ENCODE results near the gene RBM23. TPM values are rescaled to one million over a fixed set of nuclear protein-coding genes. Genes with fewer than 3 reads are reported as not detected.

RBM23 gene
- total and polyA plus RNA-seq, 2 of the 8 experiments (the other 6 are each of a cell fraction or from before 2014, with no cell fraction given): 41.2 to 43.3 TPM

DNA sequence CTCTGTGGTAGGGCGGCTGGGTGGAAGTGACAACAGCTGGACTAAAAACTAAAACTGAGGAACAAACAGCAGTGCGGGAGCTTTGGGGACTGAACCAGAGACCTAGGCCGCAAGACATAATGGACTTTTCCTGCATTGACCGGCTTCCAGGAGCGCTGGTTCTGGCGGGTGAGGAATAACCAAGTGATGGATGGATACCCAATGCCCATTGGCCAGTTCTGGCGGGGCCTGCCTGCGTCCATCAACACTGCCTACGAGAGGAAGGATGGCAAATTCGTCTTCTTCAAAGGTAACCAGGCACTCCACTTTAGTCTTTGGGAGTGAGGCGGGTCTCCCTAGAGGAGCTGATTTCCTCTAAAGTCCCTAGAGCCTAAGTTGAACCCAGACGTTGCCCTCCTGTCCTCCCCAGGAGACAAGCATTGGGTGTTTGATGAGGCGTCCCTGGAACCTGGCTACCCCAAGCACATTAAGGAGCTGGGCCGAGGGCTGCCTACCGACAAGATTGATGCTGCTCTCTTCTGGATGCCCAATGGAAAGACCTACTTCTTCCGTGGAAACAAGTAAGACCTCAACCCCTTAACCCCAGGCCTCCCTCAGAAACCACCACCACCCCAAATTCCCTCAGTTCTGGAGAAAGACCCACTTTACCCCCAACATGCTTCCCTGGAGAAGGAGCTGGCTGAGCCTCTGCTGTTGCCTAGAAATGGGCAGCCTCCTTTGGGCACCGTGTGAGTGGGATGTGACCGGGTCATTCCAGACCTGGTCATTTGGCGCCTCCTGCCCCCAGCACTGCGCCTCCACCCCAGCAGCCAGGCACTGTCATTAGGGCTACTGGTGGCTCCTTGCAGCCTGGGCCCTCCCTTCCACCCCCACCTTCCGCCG, 74.5 kb downstream of the RBM23 start (continued):
- TF ChIP-seq SIRT6 (IDR thresholded peaks at IDR 0.05; ENCODE audit: low read length): no peak
- TF ChIP-seq CEBPB (IDR thresholded peaks at IDR 0.05; ENCODE audit: low read depth, low read length): no peak
- no peak for TF ChIP-seq CTBP2 (IDR thresholded peaks at IDR 0.05; ENCODE audit: borderline replicate concordance, insufficient read depth, insufficient read length, low read length)
- no peak for TF ChIP-seq KDM1A (IDR thresholded peaks at IDR 0.05; ENCODE audit: borderline replicate concordance, low read length)
- TF ChIP-seq CHD2 (IDR thresholded peaks at IDR 0.05; ENCODE audit: low read length): no peak

Small RNAs within 50 kb of the gene (small RNA-seq; reads per million reads assigned to genes)
- gene RF00019 (ENCODE audit: insufficient read depth): not detected

Other genes with a start within 250 kb of the RBM23 start
- 125 and 129 TPM in 2 replicates for gene OXA1L, start 152.5 kb downstream of the RBM23 start, total RNA-seq (2021; fragmentation: NEBNext Ultra II Directional; extraction: Animal tissue kit (Norgen Biotek cat#: 25700))
- gene OXA1L, start 152.5 kb downstream of the RBM23 start, polyA plus RNA-seq (2011; rRNA removed): 163 and 199 TPM in 2 replicates
- 5.8 and 6.3 TPM in 2 replicates for gene SLC7A7, start 103.7 kb downstream of the RBM23 start, total RNA-seq (2021; fragmentation: NEBNext Ultra II Directional; extraction: Animal tissue kit (Norgen Biotek cat#: 25700))
- 14.9 and 15.0 TPM in 2 replicates for gene SLC7A7, start 103.7 kb downstream of the RBM23 start, polyA plus RNA-seq (2011; rRNA removed)
- gene MRPL52, start 89.3 kb downstream of the RBM23 start, total RNA-seq (2021; fragmentation: NEBNext Ultra II Directional; extraction: Animal tissue kit (Norgen Biotek cat#: 25700)): 172 and 176 TPM in 2 replicates
- gene MRPL52, start 89.3 kb downstream of the RBM23 start, polyA plus RNA-seq (2011; rRNA removed): 70.5 and 109 TPM in 2 replicates
- gene MMP14, start 82.6 kb downstream of the RBM23 start, total RNA-seq (2021; fragmentation: NEBNext Ultra II Directional; extraction: Animal tissue kit (Norgen Biotek cat#: 25700)): 83.1 and 86.8 TPM in 2 replicates
- gene MMP14, start 82.6 kb downstream of the RBM23 start, polyA plus RNA-seq (2011; rRNA removed): 58.2 and 81.6 TPM in 2 replicates
- gene LRP10, start 47.4 kb downstream of the RBM23 start, total RNA-seq (2021; fragmentation: NEBNext Ultra II Directional; extraction: Animal tissue kit (Norgen Biotek cat#: 25700)): 15.6 and 15.7 TPM in 2 replicates
- 12.4 and 22.8 TPM in 2 replicates for gene LRP10, start 47.4 kb downstream of the RBM23 start, polyA plus RNA-seq (2011; rRNA removed)
- 1.1 and 1.3 TPM in 2 replicates for gene REM2, start 35.9 kb downstream of the RBM23 start, total RNA-seq (2021; fragmentation: NEBNext Ultra II Directional; extraction: Animal tissue kit (Norgen Biotek cat#: 25700))
- gene REM2, start 35.9 kb downstream of the RBM23 start, polyA plus RNA-seq (2011; rRNA removed): 0.78 and 1.00 TPM in 2 replicates
- gene PRMT5, start 10.2 kb upstream of the RBM23 start, total RNA-seq (2021; fragmentation: NEBNext Ultra II Directional; extraction: Animal tissue kit (Norgen Biotek cat#: 25700)): 159 and 171 TPM in 2 replicates
- gene PRMT5, start 10.2 kb upstream of the RBM23 start, polyA plus RNA-seq (2011; rRNA removed): 329 and 402 TPM in 2 replicates
- gene HAUS4, start 37.9 kb upstream of the RBM23 start, total RNA-seq (2021; fragmentation: NEBNext Ultra II Directional; extraction: Animal tissue kit (Norgen Biotek cat#: 25700)): 46.1 and 47.7 TPM in 2 replicates
- gene HAUS4, start 37.9 kb upstream of the RBM23 start, polyA plus RNA-seq (2011; rRNA removed): 35.6 and 46.0 TPM in 2 replicates
- gene AJUBA, start 63.4 kb upstream of the RBM23 start, total RNA-seq (2021; fragmentation: NEBNext Ultra II Directional; extraction: Animal tissue kit (Norgen Biotek cat#: 25700)): 46.0 TPM in 2 replicates
- gene AJUBA, start 63.4 kb upstream of the RBM23 start, polyA plus RNA-seq (2011; rRNA removed): 33.1 and 38.8 TPM in 2 replicates
- 7.4 and 7.8 TPM in 2 replicates for gene C14orf93, start 91.0 kb upstream of the RBM23 start, total RNA-seq (2021; fragmentation: NEBNext Ultra II Directional; extraction: Animal tissue kit (Norgen Biotek cat#: 25700))
- 8.2 and 9.7 TPM in 2 replicates for gene C14orf93, start 91.0 kb upstream of the RBM23 start, polyA plus RNA-seq (2011; rRNA removed)
- gene PSMB5, start 115.8 kb upstream of the RBM23 start, total RNA-seq (2021; fragmentation: NEBNext Ultra II Directional; extraction: Animal tissue kit (Norgen Biotek cat#: 25700)): 246 and 254 TPM in 2 replicates
- gene PSMB5, start 115.8 kb upstream of the RBM23 start, polyA plus RNA-seq (2011; rRNA removed): 402 and 510 TPM in 2 replicates
- not detected in 2 replicates for gene PSMB11, start 123.1 kb upstream of the RBM23 start, total RNA-seq (2021; fragmentation: NEBNext Ultra II Directional; extraction: Animal tissue kit (Norgen Biotek cat#: 25700))
- gene PSMB11, start 123.1 kb upstream of the RBM23 start, polyA plus RNA-seq (2011; rRNA removed): not detected in 2 replicates
- gene CDH24, start 138.4 kb upstream of the RBM23 start, total RNA-seq (2021; fragmentation: NEBNext Ultra II Directional; extraction: Animal tissue kit (Norgen Biotek cat#: 25700)): 18.1 TPM in 2 replicates
- gene CDH24, start 138.4 kb upstream of the RBM23 start, polyA plus RNA-seq (2011; rRNA removed): 27.6 and 41.8 TPM in 2 replicates
- 233 and 237 TPM in 2 replicates for gene ACIN1, start 176.0 kb upstream of the RBM23 start, total RNA-seq (2021; fragmentation: NEBNext Ultra II Directional; extraction: Animal tissue kit (Norgen Biotek cat#: 25700))
- 132 and 153 TPM in 2 replicates for gene ACIN1, start 176.0 kb upstream of the RBM23 start, polyA plus RNA-seq (2011; rRNA removed)
- gene C14orf119, start 176.4 kb upstream of the RBM23 start, total RNA-seq (2021; fragmentation: NEBNext Ultra II Directional; extraction: Animal tissue kit (Norgen Biotek cat#: 25700)): 78.1 and 91.2 TPM in 2 replicates
- gene C14orf119, start 176.4 kb upstream of the RBM23 start, polyA plus RNA-seq (2011; rRNA removed): 49.8 and 94.0 TPM in 2 replicates
- not detected in 2 replicates for gene CIROP, start 185.8 kb upstream of the RBM23 start, total RNA-seq (2021; fragmentation: NEBNext Ultra II Directional; extraction: Animal tissue kit (Norgen Biotek cat#: 25700))
- 0.03 and 0.06 TPM in 2 replicates for gene CIROP, start 185.8 kb upstream of the RBM23 start, polyA plus RNA-seq (2011; rRNA removed)
- not detected in 2 replicates for gene CEBPE, start 200.1 kb upstream of the RBM23 start, total RNA-seq (2021; fragmentation: NEBNext Ultra II Directional; extraction: Animal tissue kit (Norgen Biotek cat#: 25700))
- gene CEBPE, start 200.1 kb upstream of the RBM23 start, polyA plus RNA-seq (2011; rRNA removed): 0.05 and 0.06 TPM in 2 replicates